ENCODE data around the gene UBXN4. TPM values are rescaled to one million over a fixed set of nuclear protein-coding genes. Genes with fewer than 3 reads are reported as not detected.

UBXN4 gene
- total and polyA plus RNA-seq, 2 donors (not counting 1 experiment from before 2014, with no cell fraction given) = 78.8 to 108 TPM

DNA sequence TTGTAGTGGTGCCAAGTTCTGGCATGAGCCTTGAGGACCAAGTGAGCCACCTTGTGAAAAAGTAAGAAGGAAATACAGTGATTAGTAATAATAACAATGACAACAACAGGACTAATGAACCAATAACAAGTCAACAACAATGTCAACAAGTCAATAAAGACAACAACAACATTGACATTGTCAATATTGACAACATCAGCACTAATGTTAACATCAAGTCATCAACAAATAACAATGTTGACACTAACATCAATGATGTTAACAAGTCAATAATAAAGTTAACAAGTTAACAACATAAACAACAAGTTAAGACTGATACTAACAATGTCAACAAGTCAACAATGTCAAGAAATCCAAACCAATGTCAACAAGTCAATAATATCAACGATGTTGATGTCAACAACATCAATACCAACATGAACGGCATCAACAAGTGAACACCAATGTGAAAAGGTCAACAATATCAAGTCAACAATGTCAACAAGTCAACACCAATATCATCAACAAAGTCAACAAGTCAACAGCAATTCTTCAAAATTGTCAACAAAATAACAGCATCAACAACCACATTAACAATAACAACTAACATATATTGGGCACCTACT, 71.4 kb downstream of the UBXN4 start:
- Histone ChIP-seq H3K79me2 (ENCODE audit: control insufficient read depth, insufficient read depth, low read length) (no peaks in the 10 kb centered on the region), H2AFZ (ENCODE audit: low read length) (no peak overlapping the region), H3K4me2 (ENCODE audit: extremely low read depth, insufficient read depth, low read length) (no peak overlapping the region), H3K4me3 (replicated peaks in 1 of 4; ENCODE audit: control extremely low read depth in 1 of 4, insufficient read depth in 1 of 4, low read depth in 3 of 4, low read length in 4 of 4) (no peak overlapping the region), H3K27me3 (ENCODE audit: control insufficient read depth, insufficient read depth, low read length) (peaks cover 2% of the 10 kb centered on the region), H3K9ac (ENCODE audit: insufficient read depth, low read length) (no peak overlapping the region), H3K36me3 (ENCODE audit: control insufficient read depth, insufficient read depth, low read length) (no peaks in the 10 kb centered on the region), H4K20me1 (ENCODE audit: control insufficient read depth, extremely low read depth, insufficient read depth, low read length) (no peaks in the 10 kb centered on the region), H3K9me3 (ENCODE audit: control insufficient read depth, insufficient read depth, low read depth, low read length) (no peaks in the 10 kb centered on the region), H3K4me1 (ENCODE audit: control insufficient read depth, extremely low read depth, insufficient read depth, low read length) (no peaks in the 10 kb centered on the region), H3K27ac (ENCODE audit: insufficient read depth, low read length) (no peak overlapping the region)
- DNase-seq (ENCODE audit: low read depth in 2 of 2) = no peak
- TF ChIP-seq EZH2 (IDR thresholded peaks at IDR 0.05; ENCODE audit: low read length, missing control alignments) = no peak
- TF ChIP-seq, protein P1, sequence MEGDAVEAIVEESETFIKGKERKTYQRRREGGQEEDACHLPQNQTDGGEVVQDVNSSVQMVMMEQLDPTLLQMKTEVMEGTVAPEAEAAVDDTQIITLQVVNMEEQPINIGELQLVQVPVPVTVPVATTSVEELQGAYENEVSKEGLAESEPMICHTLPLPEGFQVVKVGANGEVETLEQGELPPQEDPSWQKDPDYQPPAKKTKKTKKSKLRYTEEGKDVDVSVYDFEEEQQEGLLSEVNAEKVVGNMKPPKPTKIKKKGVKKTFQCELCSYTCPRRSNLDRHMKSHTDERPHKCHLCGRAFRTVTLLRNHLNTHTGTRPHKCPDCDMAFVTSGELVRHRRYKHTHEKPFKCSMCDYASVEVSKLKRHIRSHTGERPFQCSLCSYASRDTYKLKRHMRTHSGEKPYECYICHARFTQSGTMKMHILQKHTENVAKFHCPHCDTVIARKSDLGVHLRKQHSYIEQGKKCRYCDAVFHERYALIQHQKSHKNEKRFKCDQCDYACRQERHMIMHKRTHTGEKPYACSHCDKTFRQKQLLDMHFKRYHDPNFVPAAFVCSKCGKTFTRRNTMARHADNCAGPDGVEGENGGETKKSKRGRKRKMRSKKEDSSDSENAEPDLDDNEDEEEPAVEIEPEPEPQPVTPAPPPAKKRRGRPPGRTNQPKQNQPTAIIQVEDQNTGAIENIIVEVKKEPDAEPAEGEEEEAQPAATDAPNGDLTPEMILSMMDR (conservative IDR thresholded peaks at IDR 0.05 in 1 of 2, IDR thresholded peaks at IDR 0.05 in 1 of 2; ENCODE audit: low read depth in 1 of 2, low read length in 2 of 2) = no peak

GRCh38 chr2:135815269-135815668, 73.6 kb downstream of the UBXN4 start:
- Histone ChIP-seq H3K4me3 (replicated peaks in 1 of 4; ENCODE audit: control extremely low read depth in 1 of 4, insufficient read depth in 1 of 4, low read depth in 3 of 4, low read length in 4 of 4) (no peak overlapping the region), H3K79me2 (ENCODE audit: control insufficient read depth, insufficient read depth, low read length) (no peaks in the 10 kb centered on the region)

DNA sequence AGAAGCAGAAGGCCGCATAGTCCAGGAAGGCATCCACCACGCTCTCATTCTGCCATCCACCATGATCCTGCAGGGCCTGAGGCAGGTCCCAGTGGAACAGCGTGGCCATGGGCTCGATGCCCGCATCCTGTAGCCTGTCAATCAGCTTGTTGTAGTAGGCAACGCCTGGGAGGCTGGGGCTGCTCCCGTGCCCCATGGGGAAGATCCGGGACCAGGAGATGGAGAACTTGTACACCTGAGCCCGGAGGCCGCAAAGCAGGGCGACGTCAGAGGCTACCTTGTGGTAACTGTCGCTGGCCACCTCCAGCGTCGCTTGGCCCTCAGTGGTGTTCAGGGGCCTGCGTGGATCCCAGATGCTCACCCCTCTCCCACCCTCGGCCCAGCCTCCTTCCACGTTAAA, 75.8 kb downstream of the UBXN4 start:
- H2AFZ ChIP-seq (ENCODE audit: low read length) = no peak overlapping the region

More at GRCh38 chr2:135815269-135815668, 73.6 kb downstream of the UBXN4 start:
- H3K9ac ChIP-seq (ENCODE audit: insufficient read depth, low read length) = no peak overlapping the region
- no peaks in the 10 kb centered on the region for H3K4me1 ChIP-seq (ENCODE audit: control insufficient read depth, extremely low read depth, insufficient read depth, low read length)
- H2AFZ ChIP-seq (ENCODE audit: low read length) = no peak overlapping the region
- no peak for DNase-seq (ENCODE audit: low read depth in 2 of 2)
- no peaks in the 10 kb centered on the region for H3K9me3 ChIP-seq (ENCODE audit: control insufficient read depth, insufficient read depth, low read depth, low read length)
- H3K27ac ChIP-seq (ENCODE audit: insufficient read depth, low read length) = no peak overlapping the region
- TF ChIP-seq, protein P1 (conservative IDR thresholded peaks at IDR 0.05 in 1 of 2, IDR thresholded peaks at IDR 0.05 in 1 of 2; ENCODE audit: low read depth in 1 of 2, low read length in 2 of 2) = no peak
- no peak for TF ChIP-seq EZH2 (IDR thresholded peaks at IDR 0.05; ENCODE audit: low read length, missing control alignments)
- H4K20me1 ChIP-seq (ENCODE audit: control insufficient read depth, extremely low read depth, insufficient read depth, low read length) = no peaks in the 10 kb centered on the region
- H3K36me3 ChIP-seq (ENCODE audit: control insufficient read depth, insufficient read depth, low read length) = no peaks in the 10 kb centered on the region
- H3K4me2 ChIP-seq (ENCODE audit: extremely low read depth, insufficient read depth, low read length) = no peak overlapping the region
- peaks cover 2% of the 10 kb centered on the region for H3K27me3 ChIP-seq (ENCODE audit: control insufficient read depth, insufficient read depth, low read length)

More for the DNA sequence above, 75.8 kb downstream of the UBXN4 start:
- TF ChIP-seq EZH2 (IDR thresholded peaks at IDR 0.05; ENCODE audit: low read length, missing control alignments) = no peak
- TF ChIP-seq, protein P1 (conservative IDR thresholded peaks at IDR 0.05 in 1 of 2, IDR thresholded peaks at IDR 0.05 in 1 of 2; ENCODE audit: low read depth in 1 of 2, low read length in 2 of 2) = no peak
- H3K27ac ChIP-seq (ENCODE audit: insufficient read depth, low read length) = no peak overlapping the region
- H3K27me3 ChIP-seq (ENCODE audit: control insufficient read depth, insufficient read depth, low read length) = peaks cover 2% of the 10 kb centered on the region
- no peaks in the 10 kb centered on the region for H4K20me1 ChIP-seq (ENCODE audit: control insufficient read depth, extremely low read depth, insufficient read depth, low read length)
- H3K36me3 ChIP-seq (ENCODE audit: control insufficient read depth, insufficient read depth, low read length) = no peaks in the 10 kb centered on the region
- no peak for DNase-seq (ENCODE audit: low read depth in 2 of 2)
- H3K4me3 ChIP-seq (replicated peaks in 1 of 4; ENCODE audit: control extremely low read depth in 1 of 4, insufficient read depth in 1 of 4, low read depth in 3 of 4, low read length in 4 of 4) = no peak overlapping the region
- no peaks in the 10 kb centered on the region for H3K79me2 ChIP-seq (ENCODE audit: control insufficient read depth, insufficient read depth, low read length)
- no peaks in the 10 kb centered on the region for H3K4me1 ChIP-seq (ENCODE audit: control insufficient read depth, extremely low read depth, insufficient read depth, low read length)
- no peak overlapping the region for H3K4me2 ChIP-seq (ENCODE audit: extremely low read depth, insufficient read depth, low read length)
- H3K9me3 ChIP-seq (ENCODE audit: control insufficient read depth, insufficient read depth, low read depth, low read length) = no peaks in the 10 kb centered on the region
- no peak overlapping the region for H3K9ac ChIP-seq (ENCODE audit: insufficient read depth, low read length)
